Body of pancreas (tissue), 4 donors: Measurements from ENCODE around the gene CEP112. TPM values are rescaled to one million over a fixed set of nuclear protein-coding genes. Genes with fewer than 3 reads are reported as not detected.

Experiments used
- ATAC-seq: fragments of 150-250 bp; one replicate; pipeline ENCODE4 v1.9.1; 2016
- DNase-seq, 4 donors: peaks; one replicate each; pipeline ENCODE4 v3.0.0-alpha.2; 2019
- H3K27ac ChIP-seq, 4 donors: fragments of 200-600 bp; sonication (generic); 1 replicate in 3 of 4; 2 replicates in 1 of 4; pipeline versions ENCODE4 v1.5.1 to v1.6.1; 2016 to 2019; ENCODE audit warnings: mild to moderate bottlenecking in 1 of 4, mixed read lengths in 1 of 4, moderate library complexity in 1 of 4
- H3K27me3 ChIP-seq, 2 donors: fragments of 200-600 bp; sonication (generic); one replicate each; pipeline ENCODE4 v1.6.0; 2016; ENCODE audit warnings: mild to moderate bottlenecking in 1 of 2
- H3K36me3 ChIP-seq, 2 donors: fragments of 200-600 bp; sonication (generic); replicated peaks in 1 of 2; 2 replicates each; pipeline ENCODE4 v1.5.1; 2016; ENCODE audit warnings: low read depth in 2 of 2; ENCODE audit not compliant: insufficient read depth in 1 of 2
- H3K4me1 ChIP-seq: fragments of 200-600 bp; sonication (generic); one replicate; pipeline ENCODE4 v1.6.0; 2016
- H3K4me3 ChIP-seq, 2 donors: fragments of 200-600 bp; sonication (generic); 1 replicate in 1 of 2; 2 replicates in 1 of 2; pipeline ENCODE4 v1.5.1; 2016 to 2019
- H3K9me3 ChIP-seq, 3 donors: fragments of 200-600 bp; sonication (generic); 1 replicate in 2 of 3; 2 replicates in 1 of 3; pipeline ENCODE4 v1.5.1; 2016
- POLR2A ChIP-seq, 3 donors: fragments of 450-650 bp; IDR thresholded peaks; one replicate each; pipeline ENCODE4 v1.6.1; 2016; ENCODE audit warnings: antibody characterized with exemption in 3 of 3, mild to moderate bottlenecking in 2 of 3
- WGBS, 2 donors: methylation state at CpG; one replicate each; pipeline ENCODE4 v1.1.5; 2017; 5-methylcytosine and 5-hydroxymethylcytosine counted together
- intact Hi-C: fragments of 100-400 bp; cut with DNase I; formaldehyde crosslinking; loops from one replicate; pipeline ENCODE4 v1.15.1; 2023
- total RNA-seq, 2 donors: library from RNA; depleted of rRNA; stranded (reverse); fragments of >200 nt; gene quantifications; one replicate each; pipeline ENCODE4 v1.1.0, GENCODE V29; 2016
- TF ChIP-seq, protein P1 (sequence below), 7 experiments: fragments of 450-650 bp in 4 of 7; fragments of 200-600 bp in 3 of 7; sonication (generic) in 3 of 7; IDR thresholded peaks; one replicate each; pipeline ENCODE4 v1.5.1; 2016 to 2019; ENCODE audit warnings: antibody characterized with exemption in 7 of 7

CEP112 gene
- total RNA-seq, 2 donors from 2014 or later = 5.2 to 10.2 TPM

DNA sequence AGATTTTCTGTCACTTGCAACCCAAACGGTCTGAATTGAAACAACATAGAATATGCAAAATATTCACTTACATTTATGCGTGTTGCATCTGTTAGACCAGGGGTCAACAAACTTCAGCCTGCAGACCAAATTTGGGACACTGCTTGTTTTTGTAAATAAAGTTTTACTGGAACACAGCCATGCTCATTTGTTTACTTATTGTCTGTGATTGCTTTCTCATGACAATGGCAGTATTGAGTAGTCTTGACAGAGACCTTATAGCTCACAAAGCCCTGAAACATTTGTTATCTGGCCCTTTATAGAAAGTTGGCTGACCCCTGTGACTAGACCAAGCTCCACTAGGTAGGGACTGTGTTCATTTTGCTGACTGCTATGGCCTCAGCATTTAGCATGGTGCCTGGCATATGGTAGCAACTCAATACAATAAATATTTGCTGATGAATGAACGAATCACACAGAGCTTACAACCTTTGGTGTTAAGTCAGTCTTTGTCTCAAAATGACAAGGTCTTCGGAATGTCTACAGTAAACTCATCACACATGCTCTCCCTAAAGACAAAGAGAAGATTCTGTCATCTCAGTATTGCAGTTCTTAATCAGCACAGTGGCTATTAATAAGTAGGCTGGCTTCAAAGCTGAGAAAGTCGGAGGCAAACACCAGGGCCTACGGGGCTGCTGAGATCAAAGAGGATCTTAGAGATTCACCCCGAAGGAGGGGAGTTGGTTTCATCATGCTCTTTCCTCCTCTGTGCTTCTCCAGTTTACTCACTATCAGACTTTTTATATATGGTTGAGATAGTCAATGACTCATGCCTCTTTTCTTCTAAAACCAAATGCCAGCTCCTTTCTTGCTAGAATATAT is 535.3 kb downstream of the CEP112 start:
- H3K27ac ChIP-seq = no peak overlapping the region
- TF ChIP-seq, protein P1, sequence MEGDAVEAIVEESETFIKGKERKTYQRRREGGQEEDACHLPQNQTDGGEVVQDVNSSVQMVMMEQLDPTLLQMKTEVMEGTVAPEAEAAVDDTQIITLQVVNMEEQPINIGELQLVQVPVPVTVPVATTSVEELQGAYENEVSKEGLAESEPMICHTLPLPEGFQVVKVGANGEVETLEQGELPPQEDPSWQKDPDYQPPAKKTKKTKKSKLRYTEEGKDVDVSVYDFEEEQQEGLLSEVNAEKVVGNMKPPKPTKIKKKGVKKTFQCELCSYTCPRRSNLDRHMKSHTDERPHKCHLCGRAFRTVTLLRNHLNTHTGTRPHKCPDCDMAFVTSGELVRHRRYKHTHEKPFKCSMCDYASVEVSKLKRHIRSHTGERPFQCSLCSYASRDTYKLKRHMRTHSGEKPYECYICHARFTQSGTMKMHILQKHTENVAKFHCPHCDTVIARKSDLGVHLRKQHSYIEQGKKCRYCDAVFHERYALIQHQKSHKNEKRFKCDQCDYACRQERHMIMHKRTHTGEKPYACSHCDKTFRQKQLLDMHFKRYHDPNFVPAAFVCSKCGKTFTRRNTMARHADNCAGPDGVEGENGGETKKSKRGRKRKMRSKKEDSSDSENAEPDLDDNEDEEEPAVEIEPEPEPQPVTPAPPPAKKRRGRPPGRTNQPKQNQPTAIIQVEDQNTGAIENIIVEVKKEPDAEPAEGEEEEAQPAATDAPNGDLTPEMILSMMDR (IDR thresholded peaks at IDR 0.05) = no peak
- no peak for TF ChIP-seq POLR2A (IDR thresholded peaks at IDR 0.05)
- no peaks in the 10 kb centered on the region for H3K27me3 ChIP-seq
- no peaks in the 10 kb centered on the region for H3K4me1 ChIP-seq
- intact Hi-C loops = no loop called here
- no peak overlapping the region for H3K4me3 ChIP-seq
- no peaks in the 10 kb centered on the region for H3K9me3 ChIP-seq
- 67 to 81% methylated on average over 7 of the region's 7 CpGs for WGBS, 2 donors
- DNase-seq (no peak), ATAC-seq (no peak)
- no peaks in the 10 kb centered on the region for H3K36me3 ChIP-seq

DNA sequence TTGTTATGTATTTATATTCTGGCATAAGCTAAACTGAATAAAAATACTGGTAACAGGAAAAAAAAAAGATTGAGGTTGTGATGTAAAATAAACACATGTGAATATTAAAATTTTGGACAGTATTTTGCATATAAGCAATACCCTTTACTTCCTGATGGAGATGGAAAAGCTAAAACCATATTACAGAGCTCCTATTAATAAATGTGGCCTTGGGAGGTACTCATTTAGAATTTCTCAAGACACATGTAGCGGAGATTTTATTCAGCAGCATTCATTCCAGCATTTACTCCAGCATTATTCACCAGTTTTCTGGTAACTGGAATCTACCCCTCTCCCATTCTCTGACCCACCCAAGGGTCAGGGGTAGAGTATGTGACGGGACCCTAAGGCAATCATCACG is 536.2 kb downstream of the CEP112 start:
- no peaks in the 10 kb centered on the region for H3K9me3 ChIP-seq
- no peaks in the 10 kb centered on the region for H3K27me3 ChIP-seq
- H3K4me3 ChIP-seq = no peak overlapping the region
- intact Hi-C loops = no loop called here
- TF ChIP-seq, protein P1 (IDR thresholded peaks at IDR 0.05) = no peak
- no peak for TF ChIP-seq POLR2A (IDR thresholded peaks at IDR 0.05)
- ATAC-seq (no peak), DNase-seq (no peak)
- 95 to 98% methylated on average over 3 of the region's 3 CpGs for WGBS, 2 donors
- H3K27ac ChIP-seq = no peak overlapping the region
- no peaks in the 10 kb centered on the region for H3K4me1 ChIP-seq
- no peaks in the 10 kb centered on the region for H3K36me3 ChIP-seq

DNA sequence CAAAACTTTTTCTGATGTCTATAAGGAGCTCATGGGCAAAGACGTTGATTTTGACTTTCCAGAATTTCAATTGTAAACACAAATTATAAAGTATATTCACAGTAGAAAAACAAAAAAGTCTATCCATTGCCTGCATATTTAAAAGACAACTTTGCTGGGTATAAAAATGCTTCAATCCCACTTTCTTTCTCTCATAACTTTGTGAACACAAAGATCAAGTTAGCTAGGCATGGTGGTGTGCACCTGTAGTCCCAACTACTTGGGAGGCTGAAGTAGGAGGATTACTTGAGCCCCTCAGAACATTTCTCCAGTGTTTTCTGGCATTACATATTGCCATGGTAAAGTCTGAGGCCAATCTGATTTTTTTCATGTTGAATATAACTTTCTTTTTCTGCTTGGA is 547.4 kb downstream of the CEP112 start:
- TF ChIP-seq, protein P1 (IDR thresholded peaks at IDR 0.05) = no peak
- no peak for TF ChIP-seq POLR2A (IDR thresholded peaks at IDR 0.05)
- Histone ChIP-seq H3K27ac (no peak overlapping the region), H3K4me3 (no peak overlapping the region), H3K27me3 (no peaks in the 10 kb centered on the region), H3K36me3 (no peaks in the 10 kb centered on the region), H3K4me1 (no peaks in the 10 kb centered on the region), H3K9me3 (no peaks in the 10 kb centered on the region)
- 93 to 96% methylated on average over 1 of the region's 1 CpG for WGBS, 2 donors
- no peak for ATAC-seq
- no peak for DNase-seq
- intact Hi-C loops = no loop called here

DNA sequence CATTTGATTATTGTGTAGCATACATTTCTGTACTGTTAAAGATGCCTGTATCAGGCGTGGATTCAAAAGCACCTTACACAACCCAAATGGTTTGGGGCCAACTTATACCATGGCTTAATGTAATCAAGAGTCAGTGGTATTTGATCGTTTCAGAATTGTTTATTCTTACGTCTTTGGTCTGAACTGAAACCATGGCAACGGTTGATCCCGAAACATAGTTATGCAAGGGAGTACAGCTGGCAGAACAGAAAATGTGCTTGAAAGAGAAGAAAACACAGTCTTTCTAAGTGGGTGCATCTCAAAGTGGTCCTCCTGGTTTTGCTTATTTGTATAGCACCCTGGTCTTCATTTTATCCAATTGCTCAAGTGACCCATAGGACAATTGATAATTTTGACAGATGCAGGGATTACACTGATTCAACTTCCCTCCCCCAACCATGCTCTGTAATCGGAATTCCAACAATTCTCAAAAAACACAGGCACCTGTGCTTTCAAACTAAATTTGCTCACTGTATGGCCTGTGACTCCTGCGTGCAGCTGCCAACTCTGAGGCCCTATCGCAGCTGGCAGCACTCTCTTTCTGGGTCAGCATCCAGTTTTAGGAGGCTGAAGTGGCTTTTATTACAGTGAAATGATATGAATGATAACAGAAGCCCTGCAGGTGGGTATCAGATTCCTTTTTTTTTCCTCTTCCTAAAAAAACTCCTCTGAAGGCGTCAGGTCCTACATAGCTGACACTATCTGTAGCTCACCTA is 553.5 kb downstream of the CEP112 start:
- intact Hi-C loops = no loop called here
- Histone ChIP-seq H3K4me1 (peaks cover 24% of the 10 kb centered on the region), H3K27me3 (no peaks in the 10 kb centered on the region), H3K9me3 (no peaks in the 10 kb centered on the region), H3K36me3 (no peaks in the 10 kb centered on the region), H3K4me3 (no peak overlapping the region), H3K27ac (peak overlapping the region in 1 of 4 donors; percentile 15)
- no peak for ATAC-seq
- 26 to 32% methylated on average over 9 of the region's 9 CpGs for WGBS, 2 donors
- TF ChIP-seq, protein P1 (IDR thresholded peaks at IDR 0.05) = no peak
- no peak for TF ChIP-seq POLR2A (IDR thresholded peaks at IDR 0.05)
- peak in 2 of 4 donors; percentile 15 to 27 for DNase-seq
